HG03342 (cell line): ENCODE data around the gene ERN2.
"Not testable (repeated sequence)": the region's sequence is repeated elsewhere in the genome, so short reads cannot be mapped to it uniquely, and the experiment has no call there.

Experiments used
- ATAC-seq: cut with Tn5 transposase; IDR thresholded peaks from one replicate; pipeline ENCODE4 v1.9.1; 2021; ENCODE audit warnings: mild to moderate bottlenecking, moderate library complexity; ENCODE audit not compliant: unreplicated experiment

The ERN2 gene

GRCh38 chr16:23712976-23713375, at the start of gene ERN2:
Gene ERN2, minus strand, starts transcription at chr16:23713222. Its CDS starts 35 bp downstream, at chr16:23713187.
- ATAC-seq = no peak

GRCh38 chr16:23757937-23758619, 45.1 kb upstream of the ERN2 start:
- ATAC-seq = no peak

- no peak for ATAC-seq
Observed at GRCh38 chr16:23757116-23757515, 44.1 kb upstream of the ERN2 start.

GRCh38 chr16:23755484-23755809, 42.4 kb upstream of the ERN2 start:
- ATAC-seq = no peak

- no peak for ATAC-seq
Observed at GRCh38 chr16:23754594-23755483, 41.8 kb upstream of the ERN2 start, which contains the start of gene CHP2. Gene CHP2, plus strand, starts transcription at chr16:23755026. Its CDS starts 24 bp downstream, at chr16:23755050.

GRCh38 chr16:23753908-23754593, 41.0 kb upstream of the ERN2 start:
- no peak for ATAC-seq

GRCh38 chr16:23751053-23751452, 38.0 kb upstream of the ERN2 start:
- ATAC-seq = not testable (repeated sequence)

GRCh38 chr16:23748630-23749029, 35.6 kb upstream of the ERN2 start:
- ATAC-seq = no peak

- no peak for ATAC-seq
Observed at GRCh38 chr16:23745263-23745662, 32.2 kb upstream of the ERN2 start.

GRCh38 chr16:23742766-23743165, 29.7 kb upstream of the ERN2 start:
- ATAC-seq = no peak

- no peak for ATAC-seq
Observed at GRCh38 chr16:23741675-23742303, 28.8 kb upstream of the ERN2 start.

- no peak for ATAC-seq
Observed at GRCh38 chr16:23739516-23739915, 26.5 kb upstream of the ERN2 start.

- not testable (repeated sequence) for ATAC-seq
Observed at GRCh38 chr16:23737423-23738028, 24.5 kb upstream of the ERN2 start.

- no peak for ATAC-seq
Observed at GRCh38 chr16:23734176-23734893, 21.3 kb upstream of the ERN2 start.

GRCh38 chr16:23729503-23730424, 16.7 kb upstream of the ERN2 start:
- ATAC-seq = no peak

- ATAC-seq = no peak
Observed at GRCh38 chr16:23728112-23728477, 15.1 kb upstream of the ERN2 start.

GRCh38 chr16:23726710-23727109, 13.7 kb upstream of the ERN2 start:
- no peak for ATAC-seq

GRCh38 chr16:23724785-23725131, 11.7 kb upstream of the ERN2 start:
- no peak for ATAC-seq

- ATAC-seq = no peak
Observed at GRCh38 chr16:23724096-23724784, 11.2 kb upstream of the ERN2 start.
